ENCODE measurements around the gene TTN. TPM values are rescaled to one million over a fixed set of nuclear protein-coding genes. Genes with fewer than 3 reads are reported as not detected.

Gene TTN
- total and polyA plus RNA-seq, 2 experiments from 2014 or later, result 12.5 to 15.7 TPM

DNA sequence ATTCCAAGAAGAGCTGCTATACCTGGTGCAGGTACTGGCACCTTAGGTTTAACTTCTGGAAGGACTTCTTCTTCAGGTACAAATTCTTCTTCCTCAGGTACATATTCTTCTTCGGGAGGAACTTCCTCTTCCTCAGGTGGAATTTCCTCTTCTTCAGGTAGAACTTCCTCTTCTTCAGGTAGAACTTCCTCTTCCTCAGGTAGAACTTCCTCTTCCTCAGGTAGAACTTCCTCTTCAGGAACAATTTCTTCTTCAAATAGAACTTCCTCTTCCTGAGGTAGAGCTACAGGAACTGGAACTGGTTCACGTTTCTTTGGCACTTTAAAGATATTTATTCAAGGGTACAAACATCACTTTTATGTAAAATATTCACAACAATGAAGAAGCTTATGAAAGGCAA, 129.6 kb downstream of the TTN start:
- no peaks in the 10 kb centered on the region for H3K27me3 Mint-ChIP-seq (ENCODE audit: insufficient read depth, low read depth, poor library complexity)
- H3K36me3 Mint-ChIP-seq (ENCODE audit: low read depth), result no peaks in the 10 kb centered on the region
- H3K36me3 ChIP-seq (ENCODE audit: insufficient read depth), result no peaks in the 10 kb centered on the region
- no peaks in the 10 kb centered on the region for H3K9me3 Mint-ChIP-seq
- no peak overlapping the region for H3K4me3 ChIP-seq
- no peaks in the 10 kb centered on the region for H3K79me2 ChIP-seq (replicated peaks; ENCODE audit: insufficient read depth)
- no peaks in the 10 kb centered on the region for H3K27me3 ChIP-seq (ENCODE audit: insufficient read depth)
- H2AFZ ChIP-seq, result no peak overlapping the region
- no peaks in the 10 kb centered on the region for H3K9me2 ChIP-seq (ENCODE audit: insufficient read depth)
- ATAC-seq, result no peak
- no peaks in the 10 kb centered on the region for H3K4me1 ChIP-seq (ENCODE audit: insufficient read depth)
- H3K27ac Mint-ChIP-seq, result no peak overlapping the region
- no peaks in the 10 kb centered on the region for H4K20me1 ChIP-seq (replicated peaks; ENCODE audit: insufficient read depth)
- no peak overlapping the region for H3K4me3 Mint-ChIP-seq
- no peak overlapping the region for H3K27ac ChIP-seq (ENCODE audit: low read depth)
- H3F3A ChIP-seq (replicated peaks; ENCODE audit: low read depth), result no peaks in the 10 kb centered on the region
- no peak overlapping the region for H3K4me2 ChIP-seq
- DNase-seq (ENCODE audit: low spot score), result no peak
- H3K4me1 Mint-ChIP-seq, result no peaks in the 10 kb centered on the region
- TF ChIP-seq CREB1 (CRISPR knock-in tag; IDR thresholded peaks at IDR 0.05; ENCODE audit: low read depth), result no peak
- TF ChIP-seq ZNF331 (CRISPR knock-in tag; IDR thresholded peaks at IDR 0.05; ENCODE audit: low read depth), result no peak
- TF ChIP-seq POLR2AphosphoS5 (IDR thresholded peaks at IDR 0.05; ENCODE audit: low read depth), result no peak
- TF ChIP-seq ZNF462 (CRISPR knock-in tag; IDR thresholded peaks at IDR 0.05), result no peak
- TF ChIP-seq JUNB (IDR thresholded peaks at IDR 0.05; ENCODE audit: unreplicated experiment), result no peak

GRCh38 chr2:178676046-178676445, 131.2 kb downstream of the TTN start:
- Mint-ChIP-seq H3K4me1 (no peaks in the 10 kb centered on the region), H3K27ac (no peak overlapping the region), H3K36me3 (ENCODE audit: low read depth) (no peaks in the 10 kb centered on the region), H3K4me3 (no peak overlapping the region), H3K9me3 (no peaks in the 10 kb centered on the region), H3K27me3 (ENCODE audit: insufficient read depth, low read depth, poor library complexity) (no peaks in the 10 kb centered on the region)
- Histone ChIP-seq H2AFZ (no peak overlapping the region), H3K4me3 (no peak overlapping the region), H3K4me2 (no peak overlapping the region), H3K79me2 (replicated peaks; ENCODE audit: insufficient read depth) (no peaks in the 10 kb centered on the region), H3F3A (replicated peaks; ENCODE audit: low read depth) (no peaks in the 10 kb centered on the region), H3K9me2 (ENCODE audit: insufficient read depth) (no peaks in the 10 kb centered on the region), H3K27ac (ENCODE audit: low read depth) (no peak overlapping the region), H4K20me1 (replicated peaks; ENCODE audit: insufficient read depth) (no peaks in the 10 kb centered on the region), H3K4me1 (ENCODE audit: insufficient read depth) (no peaks in the 10 kb centered on the region), H3K27me3 (ENCODE audit: insufficient read depth) (no peaks in the 10 kb centered on the region), H3K36me3 (ENCODE audit: insufficient read depth) (no peaks in the 10 kb centered on the region)
- ATAC-seq (no peak), DNase-seq (ENCODE audit: low spot score) (no peak)
- TF ChIP-seq REST (IDR thresholded peaks at IDR 0.05; ENCODE audit: unreplicated experiment) (no peak), EZH2phosphoT487 (IDR thresholded peaks at IDR 0.05; ENCODE audit: unreplicated experiment) (no peak), JUNB (IDR thresholded peaks at IDR 0.05; ENCODE audit: unreplicated experiment) (no peak), STAT1 (IDR thresholded peaks at IDR 0.05; ENCODE audit: unreplicated experiment) (no peak), CREB1 (CRISPR knock-in tag; IDR thresholded peaks at IDR 0.05; ENCODE audit: low read depth) (no peak), ZNF331 (CRISPR knock-in tag; IDR thresholded peaks at IDR 0.05; ENCODE audit: low read depth) (no peak), ETS1 (IDR thresholded peaks at IDR 0.05) (no peak)
- TF ChIP-seq, protein P1, sequence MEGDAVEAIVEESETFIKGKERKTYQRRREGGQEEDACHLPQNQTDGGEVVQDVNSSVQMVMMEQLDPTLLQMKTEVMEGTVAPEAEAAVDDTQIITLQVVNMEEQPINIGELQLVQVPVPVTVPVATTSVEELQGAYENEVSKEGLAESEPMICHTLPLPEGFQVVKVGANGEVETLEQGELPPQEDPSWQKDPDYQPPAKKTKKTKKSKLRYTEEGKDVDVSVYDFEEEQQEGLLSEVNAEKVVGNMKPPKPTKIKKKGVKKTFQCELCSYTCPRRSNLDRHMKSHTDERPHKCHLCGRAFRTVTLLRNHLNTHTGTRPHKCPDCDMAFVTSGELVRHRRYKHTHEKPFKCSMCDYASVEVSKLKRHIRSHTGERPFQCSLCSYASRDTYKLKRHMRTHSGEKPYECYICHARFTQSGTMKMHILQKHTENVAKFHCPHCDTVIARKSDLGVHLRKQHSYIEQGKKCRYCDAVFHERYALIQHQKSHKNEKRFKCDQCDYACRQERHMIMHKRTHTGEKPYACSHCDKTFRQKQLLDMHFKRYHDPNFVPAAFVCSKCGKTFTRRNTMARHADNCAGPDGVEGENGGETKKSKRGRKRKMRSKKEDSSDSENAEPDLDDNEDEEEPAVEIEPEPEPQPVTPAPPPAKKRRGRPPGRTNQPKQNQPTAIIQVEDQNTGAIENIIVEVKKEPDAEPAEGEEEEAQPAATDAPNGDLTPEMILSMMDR (conservative IDR thresholded peaks at IDR 0.05; ENCODE audit: low read depth in 2 of 2), result no peak
